Measurements from ENCODE around the gene UBXN10. TPM values are rescaled to one million over a fixed set of nuclear protein-coding genes. Genes with fewer than 3 reads are reported as not detected.

The UBXN10 gene
- polyA plus RNA-seq, 1 donor, result 1.4 TPM

GRCh38 chr1:20152599-20152930, 33.3 kb upstream of the UBXN10 start:
- Histone ChIP-seq H3K4me3 (ENCODE audit: low read length) (no peak overlapping the region), H3K27ac (ENCODE audit: low read length) (no peak overlapping the region), H3K9me3 (ENCODE audit: control insufficient read depth, low read depth, low read length) (no peaks in the 10 kb centered on the region), H3K4me1 (ENCODE audit: control insufficient read depth, insufficient read depth, low read length) (peaks cover 9% of the 10 kb centered on the region), H3K36me3 (ENCODE audit: control insufficient read depth, insufficient read depth, low read length) (no peaks in the 10 kb centered on the region), H3K27me3 (ENCODE audit: control insufficient read depth, insufficient read depth, low read length) (no peaks in the 10 kb centered on the region)
- DNase-seq, result no peak
- no CpG with 5 or more reads among the region's 7 CpGs for WGBS (ENCODE audit: insufficient coverage, low lambda C conversion rate)

DNA sequence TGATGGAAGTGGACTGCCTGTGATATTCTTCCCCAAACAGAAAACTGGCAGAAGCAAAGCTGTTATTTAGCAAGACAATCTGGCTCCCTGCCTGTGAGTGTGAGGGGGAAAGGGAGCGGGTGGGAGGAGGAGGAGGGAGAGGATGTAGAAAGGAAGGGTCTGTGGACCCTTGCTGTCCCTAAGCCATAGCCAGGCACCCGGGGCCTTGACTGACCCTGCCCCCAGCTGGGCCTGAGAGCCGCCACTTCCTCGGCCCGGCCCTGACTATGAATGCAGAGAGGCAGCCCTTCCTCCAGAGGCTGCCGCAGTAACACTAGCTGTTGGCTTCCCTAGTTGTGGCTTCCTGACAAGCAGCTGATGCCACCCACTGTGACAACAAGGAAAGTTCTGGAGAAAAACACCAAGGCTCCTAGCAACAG, 32.9 kb upstream of the UBXN10 start:
- DNase-seq, result no peak
- peaks cover 5% of the 10 kb centered on the region for H3K4me1 ChIP-seq (ENCODE audit: control insufficient read depth, insufficient read depth, low read length)
- H3K27ac ChIP-seq (ENCODE audit: low read length), result no peak overlapping the region
- H3K9me3 ChIP-seq (ENCODE audit: control insufficient read depth, low read depth, low read length), result no peaks in the 10 kb centered on the region
- H3K27me3 ChIP-seq (ENCODE audit: control insufficient read depth, insufficient read depth, low read length), result no peaks in the 10 kb centered on the region
- H3K4me3 ChIP-seq (ENCODE audit: low read length), result no peak overlapping the region
- no CpG with 5 or more reads among the region's 6 CpGs for WGBS (ENCODE audit: insufficient coverage, low lambda C conversion rate)
- no peaks in the 10 kb centered on the region for H3K36me3 ChIP-seq (ENCODE audit: control insufficient read depth, insufficient read depth, low read length)

GRCh38 chr1:20154301-20154831, 31.5 kb upstream of the UBXN10 start:
- Histone ChIP-seq H3K4me1 (ENCODE audit: control insufficient read depth, insufficient read depth, low read length) (peaks cover 5% of the 10 kb centered on the region), H3K27me3 (ENCODE audit: control insufficient read depth, insufficient read depth, low read length) (no peaks in the 10 kb centered on the region), H3K27ac (ENCODE audit: low read length) (no peak overlapping the region), H3K36me3 (ENCODE audit: control insufficient read depth, insufficient read depth, low read length) (no peaks in the 10 kb centered on the region), H3K9me3 (ENCODE audit: control insufficient read depth, low read depth, low read length) (no peaks in the 10 kb centered on the region), H3K4me3 (ENCODE audit: low read length) (no peak overlapping the region)
- DNase-seq, result no peak
- no CpG with 5 or more reads among the region's 18 CpGs for WGBS (ENCODE audit: insufficient coverage, low lambda C conversion rate)

- H3K36me3 ChIP-seq (ENCODE audit: control insufficient read depth, insufficient read depth, low read length), result no peaks in the 10 kb centered on the region
- H3K27me3 ChIP-seq (ENCODE audit: control insufficient read depth, insufficient read depth, low read length), result no peaks in the 10 kb centered on the region
- H3K27ac ChIP-seq (ENCODE audit: low read length), result no peak overlapping the region
- no CpG with 5 or more reads among the region's 7 CpGs for WGBS (ENCODE audit: insufficient coverage, low lambda C conversion rate)
- peaks cover 20% of the 10 kb centered on the region for H3K9me3 ChIP-seq (ENCODE audit: control insufficient read depth, low read depth, low read length)
- no peaks in the 10 kb centered on the region for H3K4me1 ChIP-seq (ENCODE audit: control insufficient read depth, insufficient read depth, low read length)
- H3K4me3 ChIP-seq (ENCODE audit: low read length), result no peak overlapping the region
- DNase-seq, result no peak
Measured at GRCh38 chr1:20158358-20159070, 27.4 kb upstream of the UBXN10 start.

GRCh38 chr1:20160034-20160433, 25.9 kb upstream of the UBXN10 start:
- 60% methylated on average over 1 of the region's 1 CpG for WGBS (ENCODE audit: insufficient coverage, low lambda C conversion rate)

GRCh38 chr1:20164694-20165202, 21.1 kb upstream of the UBXN10 start:
- DNase-seq, result no peak
- H3K4me1 ChIP-seq (ENCODE audit: control insufficient read depth, insufficient read depth, low read length), result no peaks in the 10 kb centered on the region
- H3K27ac ChIP-seq (ENCODE audit: low read length), result no peak overlapping the region
- no peak overlapping the region for H3K4me3 ChIP-seq (ENCODE audit: low read length)
- H3K36me3 ChIP-seq (ENCODE audit: control insufficient read depth, insufficient read depth, low read length), result no peaks in the 10 kb centered on the region
- no peaks in the 10 kb centered on the region for H3K27me3 ChIP-seq (ENCODE audit: control insufficient read depth, insufficient read depth, low read length)
- peaks cover 32% of the 10 kb centered on the region for H3K9me3 ChIP-seq (ENCODE audit: control insufficient read depth, low read depth, low read length)
- WGBS (ENCODE audit: insufficient coverage, low lambda C conversion rate), result 100% methylated on average over 2 of the region's 15 CpGs

More at GRCh38 chr1:20160034-20160433, 25.9 kb upstream of the UBXN10 start:
- Histone ChIP-seq H3K4me1 (ENCODE audit: control insufficient read depth, insufficient read depth, low read length) (no peaks in the 10 kb centered on the region), H3K27ac (ENCODE audit: low read length) (no peak overlapping the region), H3K36me3 (ENCODE audit: control insufficient read depth, insufficient read depth, low read length) (no peaks in the 10 kb centered on the region), H3K9me3 (ENCODE audit: control insufficient read depth, low read depth, low read length) (peaks cover 30% of the 10 kb centered on the region), H3K27me3 (ENCODE audit: control insufficient read depth, insufficient read depth, low read length) (no peaks in the 10 kb centered on the region), H3K4me3 (ENCODE audit: low read length) (no peak overlapping the region)
- peak in 1 of 2 donors; percentile 29 for DNase-seq

DNA sequence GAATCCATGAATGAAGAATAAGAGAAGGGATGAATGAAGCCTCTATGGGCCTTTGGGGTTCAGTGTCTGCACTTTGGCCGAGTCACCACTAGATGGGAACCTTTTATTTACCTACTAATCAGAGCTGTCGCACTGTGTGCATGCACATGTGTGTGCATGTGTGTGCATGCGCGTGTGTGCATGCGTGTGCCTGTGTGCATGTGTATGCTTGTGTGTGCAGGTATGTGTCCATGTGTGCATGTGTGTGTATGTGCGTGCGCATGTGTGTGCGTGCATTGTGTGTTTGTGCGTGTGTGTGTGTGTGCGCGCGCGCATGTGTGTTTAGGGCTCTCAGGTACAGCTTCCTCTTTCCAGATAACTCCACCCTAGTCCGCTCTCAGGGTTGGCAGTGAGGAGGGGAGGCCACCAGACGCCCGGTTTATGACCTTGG, 20.4 kb upstream of the UBXN10 start:
- Histone ChIP-seq H3K9me3 (ENCODE audit: control insufficient read depth, low read depth, low read length) (peaks cover 27% of the 10 kb centered on the region), H3K4me1 (ENCODE audit: control insufficient read depth, insufficient read depth, low read length) (no peaks in the 10 kb centered on the region), H3K36me3 (ENCODE audit: control insufficient read depth, insufficient read depth, low read length) (no peaks in the 10 kb centered on the region), H3K4me3 (ENCODE audit: low read length) (no peak overlapping the region), H3K27ac (ENCODE audit: low read length) (no peak overlapping the region), H3K27me3 (ENCODE audit: control insufficient read depth, insufficient read depth, low read length) (no peaks in the 10 kb centered on the region)
- no peak for DNase-seq
- no CpG with 5 or more reads among the region's 16 CpGs for WGBS (ENCODE audit: insufficient coverage, low lambda C conversion rate)

DNA sequence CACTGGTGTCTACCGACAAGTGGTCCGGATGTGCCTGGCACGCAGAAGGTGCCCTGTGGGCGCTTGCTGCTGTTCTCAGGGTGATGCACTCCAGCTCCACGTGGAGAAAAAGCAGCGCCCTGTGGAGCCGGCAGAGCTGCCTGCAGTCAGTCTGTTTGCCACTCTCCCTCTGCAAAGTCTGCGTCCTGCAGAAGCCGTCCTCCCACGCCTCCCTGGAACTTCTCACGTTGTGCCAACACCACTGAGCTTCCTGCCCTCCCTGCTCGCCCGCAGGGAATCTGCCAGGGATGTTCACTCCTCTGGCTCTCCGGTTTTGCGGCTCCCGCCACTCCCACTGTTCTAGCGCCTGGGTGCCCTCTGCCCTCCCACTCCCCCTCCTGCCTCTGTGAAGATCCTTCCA, 19.8 kb upstream of the UBXN10 start:
- Histone ChIP-seq H3K27ac (ENCODE audit: low read length) (no peak overlapping the region), H3K4me1 (ENCODE audit: control insufficient read depth, insufficient read depth, low read length) (no peaks in the 10 kb centered on the region), H3K36me3 (ENCODE audit: control insufficient read depth, insufficient read depth, low read length) (no peaks in the 10 kb centered on the region), H3K9me3 (ENCODE audit: control insufficient read depth, low read depth, low read length) (peaks cover 22% of the 10 kb centered on the region), H3K4me3 (ENCODE audit: low read length) (no peak overlapping the region), H3K27me3 (ENCODE audit: control insufficient read depth, insufficient read depth, low read length) (no peaks in the 10 kb centered on the region)
- DNase-seq, result no peak
- no CpG with 5 or more reads among the region's 17 CpGs for WGBS (ENCODE audit: insufficient coverage, low lambda C conversion rate)

GRCh38 chr1:20167126-20167525, 18.8 kb upstream of the UBXN10 start:
- H3K4me1 ChIP-seq (ENCODE audit: control insufficient read depth, insufficient read depth, low read length), result no peaks in the 10 kb centered on the region
- no peak overlapping the region for H3K27ac ChIP-seq (ENCODE audit: low read length)
- no peaks in the 10 kb centered on the region for H3K27me3 ChIP-seq (ENCODE audit: control insufficient read depth, insufficient read depth, low read length)
- peaks cover 15% of the 10 kb centered on the region for H3K9me3 ChIP-seq (ENCODE audit: control insufficient read depth, low read depth, low read length)
- 88% methylated on average over 3 of the region's 8 CpGs for WGBS (ENCODE audit: insufficient coverage, low lambda C conversion rate)
- H3K36me3 ChIP-seq (ENCODE audit: control insufficient read depth, insufficient read depth, low read length), result no peaks in the 10 kb centered on the region
- no peak overlapping the region for H3K4me3 ChIP-seq (ENCODE audit: low read length)
- no peak for DNase-seq

DNA sequence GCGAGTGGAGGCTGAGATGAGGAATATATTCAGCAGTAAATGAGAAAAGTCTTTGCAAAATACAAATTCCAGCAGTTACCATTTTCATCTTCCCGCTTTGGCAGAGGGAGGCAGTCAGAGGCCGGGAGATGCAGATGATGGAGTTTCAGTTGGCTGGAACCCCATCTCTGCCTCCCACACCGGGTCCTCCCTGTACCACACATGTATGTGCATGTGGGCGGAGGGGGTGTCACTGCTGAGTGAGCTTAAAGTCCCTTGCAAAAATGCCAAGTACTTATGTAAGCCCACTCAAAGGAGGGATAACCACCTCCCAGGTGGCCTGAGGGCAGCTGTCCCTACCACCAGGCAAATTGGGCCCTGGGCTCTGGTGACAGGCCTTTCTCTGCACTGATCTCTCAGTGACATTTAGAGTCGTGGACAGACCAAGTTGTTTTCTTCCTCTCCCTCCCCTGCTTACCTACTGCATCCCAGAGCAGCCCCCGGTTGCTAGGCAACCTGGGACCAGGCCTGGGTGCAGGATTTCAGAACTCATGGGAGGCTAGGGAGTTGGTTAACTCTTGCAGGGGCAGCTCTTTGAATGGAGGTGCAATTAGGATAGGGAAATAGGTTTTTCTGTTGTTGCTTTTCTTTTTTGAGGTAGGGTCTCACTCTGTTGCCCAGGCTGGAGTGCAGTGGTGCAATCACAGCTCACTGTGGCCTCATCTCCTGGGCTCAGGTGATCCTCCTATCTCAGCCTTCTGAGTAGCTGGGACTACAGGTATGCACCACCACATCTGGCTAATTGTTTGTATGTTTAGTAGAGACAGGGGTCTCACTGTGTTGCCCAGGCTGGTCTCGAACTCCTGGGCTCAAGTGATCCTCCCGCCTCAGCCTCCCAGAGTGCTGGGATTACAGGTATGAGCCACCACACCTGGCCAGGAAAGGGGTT, 17.1 kb upstream of the UBXN10 start:
- DNase-seq, result no peak
- H3K27me3 ChIP-seq (ENCODE audit: control insufficient read depth, insufficient read depth, low read length), result no peaks in the 10 kb centered on the region
- 100% methylated on average over 1 of the region's 9 CpGs for WGBS (ENCODE audit: insufficient coverage, low lambda C conversion rate)
- H3K36me3 ChIP-seq (ENCODE audit: control insufficient read depth, insufficient read depth, low read length), result no peaks in the 10 kb centered on the region
- H3K4me3 ChIP-seq (ENCODE audit: low read length), result no peak overlapping the region
- no peak overlapping the region for H3K27ac ChIP-seq (ENCODE audit: low read length)
- H3K9me3 ChIP-seq (ENCODE audit: control insufficient read depth, low read depth, low read length), result peaks cover 12% of the 10 kb centered on the region
- H3K4me1 ChIP-seq (ENCODE audit: control insufficient read depth, insufficient read depth, low read length), result no peaks in the 10 kb centered on the region
